T-helper 1 cell treated with Interleukin-12 subunit alpha and Interleukin-12 subunit beta and Interleukin-4 antibody, amounts not matched to agents 30 μg/mL and 1 μg/mL, for 36 hours (primary cell): ENCODE measurements around the gene SYNPO.

Experiments
- H3K27ac Mint-ChIP-seq: one replicate; pipeline ENCODE4 v1.8.0; 2021; ENCODE audit warnings: mild to moderate bottlenecking, mixed read lengths
- H3K27me3 Mint-ChIP-seq: one replicate; pipeline ENCODE4 v1.8.0; 2021; ENCODE audit warnings: low read depth, mixed read lengths
- H3K36me3 Mint-ChIP-seq: one replicate; pipeline ENCODE4 v1.8.0; 2021; ENCODE audit warnings: low read depth, mixed read lengths
- H3K4me1 Mint-ChIP-seq: one replicate; pipeline ENCODE4 v1.8.0; 2021; ENCODE audit warnings: low read depth, mixed read lengths
- H3K4me3 Mint-ChIP-seq: one replicate; pipeline ENCODE4 v1.8.0; 2021; ENCODE audit warnings: mild to moderate bottlenecking, moderate library complexity, mixed read lengths
- H3K9me3 Mint-ChIP-seq: one replicate; pipeline ENCODE4 v1.8.0; 2021; ENCODE audit warnings: mixed read lengths

SYNPO gene

DNA sequence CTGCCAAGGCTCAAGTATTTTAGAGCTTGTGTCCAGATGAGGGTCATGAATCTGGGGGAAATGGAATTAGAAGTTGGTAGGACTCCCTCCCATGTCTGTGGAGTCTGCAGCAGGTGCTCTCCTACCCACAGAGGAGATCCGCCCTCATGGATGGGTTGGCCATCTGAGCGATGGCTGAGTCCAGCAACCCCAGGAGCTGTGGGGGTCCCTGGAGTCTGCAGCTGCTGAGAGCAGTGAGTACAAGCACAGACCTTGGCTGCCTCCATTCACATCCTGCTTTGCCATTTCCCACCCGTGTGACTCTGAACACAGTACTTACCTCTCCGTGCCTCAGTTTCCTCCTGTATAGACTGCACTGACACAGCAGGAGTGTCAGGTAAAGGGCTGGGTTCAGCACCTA lies 25.8 kb upstream of the SYNPO start:
- no peak overlapping the region for H3K27ac Mint-ChIP-seq

DNA sequence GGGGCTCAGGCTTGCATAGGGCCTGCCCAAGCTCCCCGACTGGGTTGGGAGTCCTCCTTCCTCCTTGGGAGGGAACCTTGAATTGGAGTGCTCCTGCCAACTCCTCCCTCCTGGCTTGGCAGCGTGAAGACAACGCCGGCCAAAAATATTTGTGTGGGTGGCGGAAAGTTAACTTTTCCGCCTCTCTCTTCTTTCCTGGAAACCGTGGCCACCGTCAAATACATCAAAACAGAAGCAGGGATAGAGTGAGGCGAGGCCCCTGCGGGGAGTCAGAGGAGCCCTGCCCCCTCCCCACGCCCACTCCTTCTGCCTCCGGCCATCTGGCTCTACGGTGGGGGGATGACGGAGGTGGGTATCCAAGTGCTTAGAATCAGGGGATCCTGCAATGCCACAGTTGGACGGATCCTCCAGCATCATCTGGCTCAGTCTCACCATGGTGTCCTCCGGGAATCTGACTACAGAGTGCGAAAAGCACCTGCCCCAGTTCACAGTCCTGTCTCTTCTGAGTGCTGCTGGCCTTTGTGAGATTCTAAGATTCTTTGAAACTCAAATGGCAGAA lies 25.2 kb upstream of the SYNPO start:
- Mint-ChIP-seq H3K27me3 (peaks cover 6% of the 10 kb centered on the region), H3K4me1 (no peaks in the 10 kb centered on the region), H3K27ac (no peak overlapping the region), H3K36me3 (no peaks in the 10 kb centered on the region), H3K4me3 (no peak overlapping the region), H3K9me3 (no peaks in the 10 kb centered on the region)

More for the DNA sequence above, 25.8 kb upstream of the SYNPO start:
- no peaks in the 10 kb centered on the region for H3K36me3 Mint-ChIP-seq
- no peaks in the 10 kb centered on the region for H3K9me3 Mint-ChIP-seq
- no peaks in the 10 kb centered on the region for H3K4me1 Mint-ChIP-seq
- H3K4me3 Mint-ChIP-seq, result no peak overlapping the region
- peaks cover 6% of the 10 kb centered on the region for H3K27me3 Mint-ChIP-seq

DNA sequence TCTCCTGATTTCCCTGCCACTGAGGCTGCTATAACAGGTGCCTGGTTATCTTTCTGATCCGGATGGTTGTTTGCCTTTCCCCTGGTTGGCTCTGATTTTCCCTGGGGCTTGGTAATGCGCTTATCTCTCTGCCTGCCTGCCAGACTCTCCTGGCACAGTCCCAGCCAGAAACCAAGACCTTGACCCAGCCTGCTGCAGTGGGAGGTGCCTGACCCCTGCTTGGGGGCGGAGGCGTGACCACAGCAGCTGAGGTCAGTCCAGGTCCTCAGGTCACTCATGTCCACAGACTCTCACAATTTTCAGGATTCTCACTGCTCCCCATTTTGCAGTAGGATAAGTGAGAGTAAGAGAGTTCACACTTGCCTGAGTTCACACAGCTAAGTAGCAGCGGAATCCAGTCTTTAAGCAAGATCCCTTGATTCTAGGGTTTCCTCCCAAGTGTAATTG lies 24.4 kb upstream of the SYNPO start:
- Mint-ChIP-seq H3K4me3 (no peak overlapping the region), H3K27ac (no peak overlapping the region), H3K4me1 (no peaks in the 10 kb centered on the region), H3K36me3 (no peaks in the 10 kb centered on the region), H3K27me3 (peaks cover 6% of the 10 kb centered on the region), H3K9me3 (no peaks in the 10 kb centered on the region)

DNA sequence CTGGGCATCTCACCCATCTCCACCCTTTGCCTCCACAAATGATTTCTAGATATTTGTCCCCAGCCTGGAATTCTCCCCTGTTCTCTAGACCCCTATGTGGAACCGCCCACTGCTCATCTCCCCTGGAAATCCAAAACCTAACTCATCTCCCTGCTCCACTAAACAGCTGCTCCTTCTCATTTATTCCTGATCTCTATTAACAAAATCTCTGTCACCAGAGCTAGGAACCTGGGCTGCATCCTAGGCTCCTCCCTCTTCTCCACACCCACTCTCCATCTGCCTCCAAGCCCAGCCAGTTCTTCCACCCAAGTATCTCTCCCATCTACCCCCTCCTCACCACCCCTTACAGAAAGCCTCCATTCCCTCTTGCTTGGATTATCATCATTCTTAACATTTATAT lies 24.0 kb upstream of the SYNPO start:
- no peak overlapping the region for H3K4me3 Mint-ChIP-seq
- peaks cover 6% of the 10 kb centered on the region for H3K27me3 Mint-ChIP-seq
- no peaks in the 10 kb centered on the region for H3K36me3 Mint-ChIP-seq
- H3K4me1 Mint-ChIP-seq, result no peaks in the 10 kb centered on the region
- no peak overlapping the region for H3K27ac Mint-ChIP-seq
- H3K9me3 Mint-ChIP-seq, result no peaks in the 10 kb centered on the region

DNA sequence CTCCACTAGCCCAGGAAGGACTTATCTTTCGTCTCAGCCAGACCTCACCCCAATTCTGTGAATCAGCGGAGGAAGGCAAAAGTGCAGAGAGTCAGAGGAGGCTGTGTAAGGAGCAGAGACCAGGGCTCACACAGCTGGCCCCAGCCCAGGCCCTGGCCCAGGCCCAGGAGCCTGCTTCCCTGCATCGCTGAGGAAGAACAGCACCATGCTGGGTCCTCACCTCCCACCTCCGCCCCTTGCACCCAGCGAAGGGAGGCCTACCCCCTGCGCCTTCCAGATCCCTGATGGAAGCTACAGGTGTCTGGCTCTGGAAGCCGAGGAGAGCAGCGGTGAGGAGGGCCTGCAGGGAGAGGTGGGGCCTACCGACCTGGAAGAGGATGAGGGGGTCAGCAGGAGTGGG lies 22.3 kb upstream of the SYNPO start:
- Mint-ChIP-seq H3K4me3 (no peak overlapping the region), H3K27me3 (peaks cover 10% of the 10 kb centered on the region), H3K9me3 (no peaks in the 10 kb centered on the region), H3K36me3 (no peaks in the 10 kb centered on the region), H3K4me1 (peaks cover 1% of the 10 kb centered on the region), H3K27ac (no peak overlapping the region)

DNA sequence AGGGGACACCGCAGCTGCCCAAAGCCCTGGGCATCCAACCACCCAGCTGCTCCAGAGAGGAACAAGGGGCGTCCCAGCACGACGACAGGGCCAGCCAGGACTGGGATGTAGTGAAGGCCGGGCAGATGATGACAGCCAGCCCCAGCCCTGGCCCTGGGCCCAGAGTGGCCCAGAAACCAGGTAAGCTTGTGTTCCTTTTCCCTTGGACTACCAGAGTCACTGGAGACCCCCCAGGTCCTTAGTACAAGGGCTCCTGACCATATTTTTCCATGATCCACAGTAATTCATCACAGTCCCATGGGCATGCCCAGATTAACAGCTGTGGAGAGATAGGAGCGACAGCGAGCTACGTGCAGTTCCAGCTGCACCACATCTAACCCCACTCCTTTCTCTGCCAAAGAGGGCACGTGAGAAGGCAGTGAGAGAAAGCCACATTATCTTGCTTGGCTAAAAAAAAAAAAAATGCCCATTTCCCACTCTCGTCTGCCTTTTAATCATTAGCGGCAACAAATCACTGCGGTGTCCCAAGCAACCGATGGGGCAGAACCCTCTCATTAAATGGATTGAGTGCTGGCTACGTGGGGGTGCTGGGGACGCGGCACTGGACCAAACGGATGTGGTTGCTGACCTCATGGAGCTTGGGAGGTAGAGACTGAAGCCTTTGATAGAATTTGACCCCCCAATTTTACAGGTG lies 21.7 kb upstream of the SYNPO start:
- H3K36me3 Mint-ChIP-seq, result no peaks in the 10 kb centered on the region
- no peaks in the 10 kb centered on the region for H3K9me3 Mint-ChIP-seq
- H3K4me1 Mint-ChIP-seq, result peaks cover 3% of the 10 kb centered on the region
- H3K4me3 Mint-ChIP-seq, result no peak overlapping the region
- peaks cover 16% of the 10 kb centered on the region for H3K27me3 Mint-ChIP-seq
- no peak overlapping the region for H3K27ac Mint-ChIP-seq

DNA sequence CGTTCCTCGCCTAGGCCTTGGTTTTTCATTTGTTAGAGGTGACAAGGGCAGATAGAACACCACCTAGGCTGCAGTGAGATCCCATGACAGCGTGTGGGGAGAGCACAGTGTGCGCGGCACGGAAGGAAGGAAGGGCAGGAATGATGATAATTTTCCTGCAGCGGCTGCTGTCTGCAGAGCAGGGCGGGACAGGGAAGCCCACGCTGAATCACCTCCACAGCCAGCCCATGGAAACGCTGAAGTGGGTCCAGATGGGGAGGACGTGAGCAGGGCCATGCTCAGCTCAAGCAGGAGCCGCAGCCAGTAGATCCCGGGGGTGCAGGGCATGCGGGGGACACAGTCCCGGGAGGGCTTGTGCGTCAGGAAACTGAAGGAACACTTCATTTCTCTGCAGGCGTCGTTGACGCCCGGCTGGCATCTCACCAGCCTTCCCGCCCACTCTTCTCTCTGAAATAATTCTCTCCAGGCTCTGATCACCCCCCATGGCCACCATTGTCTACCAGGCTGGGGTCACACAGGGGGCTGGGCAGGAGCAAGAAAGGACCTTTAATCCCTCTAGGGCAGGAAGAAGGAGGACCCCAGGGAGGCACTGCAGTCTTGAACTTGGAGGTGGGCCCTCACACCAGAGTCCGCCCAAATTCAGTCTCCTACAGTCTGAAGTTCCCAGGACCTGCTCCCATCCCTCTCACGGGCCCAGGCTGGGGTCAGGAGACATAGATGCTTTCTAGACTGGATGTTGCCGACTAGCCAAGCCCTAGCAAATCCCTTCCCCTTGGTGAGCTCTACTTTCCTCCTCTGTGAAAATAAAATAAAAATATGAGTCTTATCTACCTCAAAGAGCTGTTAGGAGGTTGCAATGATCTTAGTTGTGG lies 20.9 kb upstream of the SYNPO start:
- no peaks in the 10 kb centered on the region for H3K36me3 Mint-ChIP-seq
- peaks cover 9% of the 10 kb centered on the region for H3K4me1 Mint-ChIP-seq
- H3K9me3 Mint-ChIP-seq, result no peaks in the 10 kb centered on the region
- H3K4me3 Mint-ChIP-seq, result no peak overlapping the region
- no peak overlapping the region for H3K27ac Mint-ChIP-seq
- H3K27me3 Mint-ChIP-seq, result peaks cover 24% of the 10 kb centered on the region

DNA sequence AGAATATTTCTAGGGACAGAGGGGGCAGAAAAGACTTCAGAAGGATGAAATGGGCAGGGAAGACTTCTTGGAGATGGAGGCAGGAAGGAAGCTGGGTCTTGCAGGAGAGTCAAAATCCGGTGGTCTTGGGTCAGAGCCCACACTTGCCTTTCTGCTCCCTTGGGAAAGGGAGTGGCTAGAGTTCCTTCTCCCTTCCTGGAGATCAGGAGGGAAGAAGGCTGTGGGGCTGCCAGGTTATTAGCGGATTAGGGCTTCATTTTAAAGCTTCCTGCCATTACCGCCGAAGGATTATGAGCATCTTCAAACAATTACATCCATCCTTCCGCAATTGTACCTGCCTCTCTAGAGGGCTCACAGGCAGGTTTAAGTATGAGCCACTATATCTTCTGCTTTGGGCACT lies 19.2 kb upstream of the SYNPO start:
- Mint-ChIP-seq H3K36me3 (no peaks in the 10 kb centered on the region), H3K9me3 (no peaks in the 10 kb centered on the region), H3K4me1 (peaks cover 9% of the 10 kb centered on the region), H3K27me3 (peaks cover 30% of the 10 kb centered on the region), H3K27ac (no peak overlapping the region), H3K4me3 (no peak overlapping the region)

DNA sequence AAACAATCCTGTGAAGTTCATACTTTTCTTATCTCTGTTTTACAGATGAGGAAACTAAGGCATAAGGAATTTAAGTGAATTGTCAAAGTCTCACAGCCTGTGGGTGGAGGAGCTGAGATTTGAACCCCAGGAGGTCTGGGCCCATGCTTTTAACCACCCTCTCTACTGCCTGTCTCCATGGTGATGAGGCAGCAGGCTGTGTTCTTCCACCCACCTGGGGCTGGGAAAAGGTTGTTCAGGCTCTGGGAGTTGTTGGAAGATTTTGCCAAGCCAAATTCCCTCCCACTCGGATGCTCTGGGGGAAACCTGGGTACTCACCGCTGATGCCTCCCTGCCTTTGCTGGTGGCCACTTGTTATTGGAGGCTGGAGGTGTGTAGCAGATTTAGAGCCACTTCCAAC lies 18.3 kb upstream of the SYNPO start:
- H3K36me3 Mint-ChIP-seq, result no peaks in the 10 kb centered on the region
- no peak overlapping the region for H3K4me3 Mint-ChIP-seq
- peaks cover 32% of the 10 kb centered on the region for H3K27me3 Mint-ChIP-seq
- H3K4me1 Mint-ChIP-seq, result peaks cover 9% of the 10 kb centered on the region
- no peak overlapping the region for H3K27ac Mint-ChIP-seq
- no peaks in the 10 kb centered on the region for H3K9me3 Mint-ChIP-seq

DNA sequence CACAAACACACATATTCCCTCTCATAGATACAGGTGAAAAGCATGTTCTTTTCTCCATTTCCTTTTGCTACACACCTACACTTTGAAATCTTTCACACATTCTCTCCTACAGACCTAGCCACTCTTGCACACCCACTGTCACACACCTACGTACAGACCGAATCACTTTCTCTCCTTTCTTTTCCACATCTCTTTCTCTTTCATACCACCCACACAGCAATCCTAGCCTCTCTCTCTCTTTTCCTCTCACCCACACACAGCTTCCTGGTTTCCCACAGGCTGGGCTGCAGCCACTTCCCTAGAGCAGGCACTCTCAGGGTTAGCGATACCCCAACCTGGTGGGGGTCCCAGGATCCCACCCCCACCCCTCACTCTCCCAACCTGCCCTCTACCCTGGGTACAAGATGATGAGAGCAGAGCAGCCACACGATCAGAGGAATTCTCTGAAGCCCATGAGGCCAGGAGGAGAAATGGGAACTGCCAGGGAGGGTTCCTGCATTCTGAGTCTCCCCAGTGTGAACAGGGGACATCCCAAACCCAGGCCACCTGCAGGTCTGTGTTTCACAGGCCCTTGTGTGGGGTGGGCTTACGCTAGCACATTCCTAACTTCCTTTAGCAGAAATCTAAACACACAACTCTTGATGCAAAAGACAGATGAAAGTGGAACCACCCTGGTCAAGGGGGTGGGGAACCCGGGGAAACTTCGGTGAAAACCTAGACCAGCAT lies 17.1 kb upstream of the SYNPO start:
- peaks cover 9% of the 10 kb centered on the region for H3K4me1 Mint-ChIP-seq
- no peak overlapping the region for H3K4me3 Mint-ChIP-seq
- no peak overlapping the region for H3K27ac Mint-ChIP-seq
- peaks cover 39% of the 10 kb centered on the region for H3K27me3 Mint-ChIP-seq
- no peaks in the 10 kb centered on the region for H3K9me3 Mint-ChIP-seq
- H3K36me3 Mint-ChIP-seq, result no peaks in the 10 kb centered on the region

DNA sequence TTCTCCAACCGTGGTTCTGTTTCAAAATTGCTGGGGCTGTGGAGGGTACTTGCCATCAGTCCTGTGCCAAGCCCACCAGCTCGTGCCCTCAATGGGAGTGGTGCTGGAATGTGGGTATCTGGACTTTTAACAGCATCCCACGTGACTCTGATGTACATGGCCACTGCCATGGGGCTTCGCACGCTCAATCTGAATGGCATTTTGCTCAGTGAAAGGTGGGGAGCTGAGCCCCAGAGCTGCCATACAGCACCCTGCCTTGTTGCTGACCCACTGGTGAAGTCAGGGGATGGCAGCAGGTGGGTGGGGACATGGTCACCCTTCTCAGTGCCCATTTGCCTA lies 16.6 kb upstream of the SYNPO start:
- Mint-ChIP-seq H3K27me3 (peaks cover 39% of the 10 kb centered on the region), H3K4me3 (peak overlapping the region; percentile 73), H3K36me3 (no peaks in the 10 kb centered on the region), H3K27ac (peak overlapping the region; percentile 8), H3K9me3 (no peaks in the 10 kb centered on the region), H3K4me1 (peaks cover 9% of the 10 kb centered on the region)

DNA sequence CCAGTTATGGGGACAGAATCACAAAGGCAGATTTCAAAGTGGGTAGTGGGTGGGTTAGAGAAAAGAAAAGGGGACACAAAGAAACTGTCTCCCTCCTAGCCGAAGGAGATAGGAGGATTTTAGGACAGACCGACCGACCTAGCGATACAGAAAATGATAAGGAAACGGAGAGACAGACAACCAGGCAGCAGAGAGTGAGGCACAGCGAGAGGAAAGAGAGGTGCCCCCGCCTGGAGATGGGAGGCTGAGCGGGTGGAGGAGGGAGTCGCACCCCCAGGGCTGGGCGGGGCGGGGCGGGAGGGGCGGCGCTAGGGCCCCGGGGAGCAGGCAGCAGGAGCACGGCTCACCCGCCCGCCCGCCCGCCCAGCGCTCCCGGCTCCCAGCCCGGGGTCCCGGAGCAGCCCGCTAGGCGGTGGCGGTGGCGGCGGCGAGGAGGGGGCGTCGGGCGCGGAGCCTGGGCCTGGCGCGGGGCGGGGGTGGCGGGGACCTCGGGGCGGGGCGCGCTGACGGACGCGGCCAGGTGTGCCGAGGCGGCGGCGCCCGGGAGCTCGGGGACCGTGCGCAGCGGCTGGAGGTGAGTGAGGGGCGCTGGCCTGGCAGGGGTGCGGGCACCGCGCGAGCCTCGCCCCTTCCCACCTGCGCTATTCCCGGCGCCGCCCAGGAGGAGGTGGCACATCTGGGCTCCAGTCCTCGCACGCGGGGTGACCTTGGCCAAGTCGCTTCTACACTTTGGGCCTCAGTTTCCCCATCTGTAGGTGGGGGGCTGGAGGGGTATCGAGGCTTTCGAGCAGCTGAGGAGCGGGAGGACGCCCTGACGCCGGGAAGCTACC lies 15.9 kb upstream of the SYNPO start:
- Mint-ChIP-seq H3K9me3 (no peaks in the 10 kb centered on the region), H3K27me3 (peaks cover 39% of the 10 kb centered on the region), H3K4me3 (peak overlapping the region; percentile 73), H3K36me3 (no peaks in the 10 kb centered on the region), H3K27ac (no peak overlapping the region), H3K4me1 (peaks cover 9% of the 10 kb centered on the region)

DNA sequence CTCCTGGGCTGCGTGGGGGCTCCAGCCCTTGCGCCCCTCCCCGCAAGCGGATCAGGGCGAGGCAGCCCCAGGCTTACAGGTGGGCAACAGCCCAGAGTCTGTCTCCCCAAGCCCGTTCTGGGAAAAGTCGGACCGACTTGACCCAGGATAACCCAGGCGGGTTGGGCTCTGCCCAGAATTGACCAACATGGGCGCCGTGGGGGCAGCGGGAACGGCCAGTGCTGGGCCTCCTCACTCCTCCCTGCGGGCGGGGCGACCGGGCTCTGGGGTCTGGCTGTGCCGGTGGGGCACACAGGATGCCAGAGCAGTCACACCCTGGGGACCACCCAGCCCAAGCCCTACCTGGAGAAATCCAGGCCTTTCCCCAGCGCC lies 15.3 kb upstream of the SYNPO start:
- no peaks in the 10 kb centered on the region for H3K36me3 Mint-ChIP-seq
- H3K27me3 Mint-ChIP-seq, result peaks cover 39% of the 10 kb centered on the region
- H3K4me3 Mint-ChIP-seq, result no peak overlapping the region
- H3K4me1 Mint-ChIP-seq, result peaks cover 9% of the 10 kb centered on the region
- H3K9me3 Mint-ChIP-seq, result no peaks in the 10 kb centered on the region
- no peak overlapping the region for H3K27ac Mint-ChIP-seq
